HUES48 (cell line): ENCODE results near the gene BPIFA3.
"Not testable (repeated sequence)": the region's sequence is repeated elsewhere in the genome, so short reads cannot be mapped to it uniquely, and the experiment has no call there.

ENCODE experiments used
- H3K27ac ChIP-seq: one replicate; pipeline ENCODE4 v1.7.0; 2013; ENCODE audit warnings: low read depth, low read length, inconsistent platforms
- H3K27me3 ChIP-seq: 2 replicates; pipeline ENCODE4 v1.6.1; 2013; ENCODE audit warnings: mild to moderate bottlenecking, low read length; ENCODE audit not compliant: control insufficient read depth, insufficient read depth
- H3K36me3 ChIP-seq: 2 replicates; pipeline ENCODE4 v1.6.1; 2013; ENCODE audit warnings: low read length; ENCODE audit not compliant: control insufficient read depth, insufficient read depth
- H3K4me1 ChIP-seq: 2 replicates; pipeline ENCODE4 v1.6.1; 2013; ENCODE audit warnings: mild to moderate bottlenecking, low read length; ENCODE audit not compliant: control insufficient read depth, insufficient read depth
- H3K4me3 ChIP-seq: 2 replicates; pipeline ENCODE4 v1.5.1; 2013; ENCODE audit warnings: mild to moderate bottlenecking, low read depth, low read length
- H3K9ac ChIP-seq: 2 replicates; pipeline ENCODE4 v1.6.1; 2013; ENCODE audit warnings: mild to moderate bottlenecking, low read depth, low read length, moderate library complexity
- H3K9me3 ChIP-seq: 2 replicates; pipeline ENCODE4 v1.6.1; 2013; ENCODE audit warnings: low read length; ENCODE audit not compliant: control insufficient read depth, insufficient read depth

BPIFA3 gene

GRCh38 chr20:33185031-33185590 lies 32.0 kb upstream of the BPIFA3 start:
- H3K36me3 ChIP-seq, H3K27me3 ChIP-seq, H3K9ac ChIP-seq, H3K4me1 ChIP-seq, H3K9me3 ChIP-seq, H3K27ac ChIP-seq, H3K4me3 ChIP-seq: not testable (repeated sequence)

- no peak overlapping the region for H3K4me3 ChIP-seq
- no peaks in the 10 kb centered on the region for H3K9me3 ChIP-seq
- no peaks in the 10 kb centered on the region for H3K36me3 ChIP-seq
- H3K9ac ChIP-seq, result no peak overlapping the region
- no peaks in the 10 kb centered on the region for H3K27me3 ChIP-seq
- no peak overlapping the region for H3K27ac ChIP-seq
- peaks cover 5% of the 10 kb centered on the region for H3K4me1 ChIP-seq
Measured at GRCh38 chr20:33187491-33187890, 29.7 kb upstream of the BPIFA3 start.

GRCh38 chr20:33188421-33188820 lies 28.7 kb upstream of the BPIFA3 start:
- H3K9me3 ChIP-seq, result no peaks in the 10 kb centered on the region
- peaks cover 5% of the 10 kb centered on the region for H3K4me1 ChIP-seq
- no peak overlapping the region for H3K4me3 ChIP-seq
- H3K27ac ChIP-seq, result no peak overlapping the region
- no peaks in the 10 kb centered on the region for H3K36me3 ChIP-seq
- H3K27me3 ChIP-seq, result no peaks in the 10 kb centered on the region
- H3K9ac ChIP-seq, result no peak overlapping the region

GRCh38 chr20:33191484-33191883 lies 25.7 kb upstream of the BPIFA3 start:
- H3K9me3 ChIP-seq, result no peaks in the 10 kb centered on the region
- no peak overlapping the region for H3K27ac ChIP-seq
- H3K27me3 ChIP-seq, result no peaks in the 10 kb centered on the region
- H3K4me3 ChIP-seq, result no peak overlapping the region
- peaks cover 5% of the 10 kb centered on the region for H3K4me1 ChIP-seq
- no peak overlapping the region for H3K9ac ChIP-seq
- H3K36me3 ChIP-seq, result no peaks in the 10 kb centered on the region

- Histone ChIP-seq H3K9ac (no peak overlapping the region), H3K4me1 (peaks cover 5% of the 10 kb centered on the region), H3K27ac (no peak overlapping the region), H3K36me3 (no peaks in the 10 kb centered on the region), H3K9me3 (no peaks in the 10 kb centered on the region), H3K27me3 (no peaks in the 10 kb centered on the region), H3K4me3 (no peak overlapping the region)
Measured at GRCh38 chr20:33191955-33192354, 25.2 kb upstream of the BPIFA3 start.

GRCh38 chr20:33192912-33193501 lies 24.1 kb upstream of the BPIFA3 start:
- H3K36me3 ChIP-seq, result no peaks in the 10 kb centered on the region
- no peak overlapping the region for H3K27ac ChIP-seq
- no peak overlapping the region for H3K9ac ChIP-seq
- no peaks in the 10 kb centered on the region for H3K9me3 ChIP-seq
- H3K27me3 ChIP-seq, result no peaks in the 10 kb centered on the region
- H3K4me3 ChIP-seq, result no peak overlapping the region
- H3K4me1 ChIP-seq, result peaks cover 5% of the 10 kb centered on the region

GRCh38 chr20:33199026-33199425 lies 18.1 kb upstream of the BPIFA3 start:
- Histone ChIP-seq H3K27ac (no peak overlapping the region), H3K9ac (no peak overlapping the region), H3K36me3 (no peaks in the 10 kb centered on the region), H3K4me1 (no peaks in the 10 kb centered on the region), H3K4me3 (no peak overlapping the region), H3K27me3 (no peaks in the 10 kb centered on the region), H3K9me3 (no peaks in the 10 kb centered on the region)

GRCh38 chr20:33202451-33202850 lies 14.7 kb upstream of the BPIFA3 start:
- Histone ChIP-seq H3K27me3 (no peaks in the 10 kb centered on the region), H3K27ac (no peak overlapping the region), H3K4me3 (no peak overlapping the region), H3K36me3 (no peaks in the 10 kb centered on the region), H3K4me1 (no peaks in the 10 kb centered on the region), H3K9ac (no peak overlapping the region), H3K9me3 (no peaks in the 10 kb centered on the region)

GRCh38 chr20:33203444-33203843 lies 13.7 kb upstream of the BPIFA3 start:
- H3K4me3 ChIP-seq, result no peak overlapping the region
- no peak overlapping the region for H3K9ac ChIP-seq
- no peaks in the 10 kb centered on the region for H3K27me3 ChIP-seq

DNA sequence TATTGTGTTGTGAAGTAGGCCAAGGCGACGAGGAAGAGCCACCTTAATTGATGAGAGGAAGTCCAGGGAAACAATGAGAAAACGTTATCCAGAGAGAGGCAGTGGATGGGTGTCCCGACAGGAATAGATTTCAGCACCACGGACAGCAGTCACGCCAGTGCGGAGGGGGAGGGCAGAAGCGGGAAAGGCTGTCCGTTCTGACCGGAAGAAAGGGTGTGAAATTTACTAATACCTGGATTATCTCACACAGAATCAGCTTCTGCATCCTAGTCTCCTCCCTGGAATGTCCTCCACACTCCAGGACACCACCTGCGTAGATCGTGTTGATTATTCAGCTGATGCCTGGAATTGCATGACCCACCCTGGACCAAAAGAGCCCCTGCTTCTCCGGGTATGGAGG lies 7.4 kb upstream of the BPIFA3 start:
- no peaks in the 10 kb centered on the region for H3K4me1 ChIP-seq
- H3K36me3 ChIP-seq, result no peaks in the 10 kb centered on the region
- H3K27ac ChIP-seq, result no peak overlapping the region
- no peak overlapping the region for H3K9ac ChIP-seq
- H3K27me3 ChIP-seq, result no peaks in the 10 kb centered on the region
- no peak overlapping the region for H3K4me3 ChIP-seq
- H3K9me3 ChIP-seq, result no peaks in the 10 kb centered on the region

More at GRCh38 chr20:33203444-33203843, 13.7 kb upstream of the BPIFA3 start:
- H3K36me3 ChIP-seq, result no peaks in the 10 kb centered on the region
- H3K27ac ChIP-seq, result no peak overlapping the region
- H3K9me3 ChIP-seq, result no peaks in the 10 kb centered on the region
- H3K4me1 ChIP-seq, result no peaks in the 10 kb centered on the region

GRCh38 chr20:33210371-33210770 lies 6.8 kb upstream of the BPIFA3 start:
- H3K27me3 ChIP-seq, result no peaks in the 10 kb centered on the region
- no peak overlapping the region for H3K27ac ChIP-seq
- H3K4me1 ChIP-seq, result no peaks in the 10 kb centered on the region
- no peak overlapping the region for H3K9ac ChIP-seq
- H3K9me3 ChIP-seq, result no peaks in the 10 kb centered on the region
- H3K36me3 ChIP-seq, result no peaks in the 10 kb centered on the region
- no peak overlapping the region for H3K4me3 ChIP-seq
